Large intestine (tissue), 3 donors: ENCODE results near the gene PTHLH. TPM values are rescaled to one million over a fixed set of nuclear protein-coding genes. Genes with fewer than 3 reads are reported as not detected.

Source experiments
- DNase-seq, 2 donors: peaks; one replicate each; pipeline versions ENCODE4 v3.0.0 to v3.0.0-alpha.2; 2013
- H3K27ac ChIP-seq: one replicate; pipeline ENCODE4 v1.5.1; 2013; ENCODE audit warnings: low read length
- H3K27me3 ChIP-seq: 2 replicates; pipeline ENCODE4 v1.6.1; 2013; ENCODE audit warnings: low read length; ENCODE audit not compliant: control insufficient read depth, insufficient read depth
- H3K36me3 ChIP-seq: 2 replicates; pipeline ENCODE4 v1.6.1; 2013; ENCODE audit warnings: low read length; ENCODE audit not compliant: control insufficient read depth, insufficient read depth
- H3K4me1 ChIP-seq: one replicate; pipeline ENCODE4 v1.6.1; 2013; ENCODE audit warnings: low read length; ENCODE audit not compliant: control insufficient read depth, insufficient read depth
- H3K4me3 ChIP-seq: one replicate; pipeline ENCODE4 v1.5.1; 2013; ENCODE audit warnings: low read length
- H3K9me3 ChIP-seq: one replicate; pipeline ENCODE4 v1.6.1; 2013; ENCODE audit warnings: mild to moderate bottlenecking, low read depth, low read length, moderate library complexity; ENCODE audit not compliant: control insufficient read depth
- WGBS: methylation state at CpG from one replicate; pipeline ENCODE4 v1.1.5; 2013; ENCODE audit warnings: low lambda C conversion rate; ENCODE audit not compliant: insufficient coverage; 5-methylcytosine and 5-hydroxymethylcytosine counted together
- polyA plus RNA-seq: library from polyadenylated mRNA; unstranded; fragments of 120-200 nt; gene quantifications from one replicate; pipeline ENCODE4 v1.2.1, GENCODE V29; 2013

Gene PTHLH
- polyA plus RNA-seq, 1 donor: 0.60 TPM

DNA sequence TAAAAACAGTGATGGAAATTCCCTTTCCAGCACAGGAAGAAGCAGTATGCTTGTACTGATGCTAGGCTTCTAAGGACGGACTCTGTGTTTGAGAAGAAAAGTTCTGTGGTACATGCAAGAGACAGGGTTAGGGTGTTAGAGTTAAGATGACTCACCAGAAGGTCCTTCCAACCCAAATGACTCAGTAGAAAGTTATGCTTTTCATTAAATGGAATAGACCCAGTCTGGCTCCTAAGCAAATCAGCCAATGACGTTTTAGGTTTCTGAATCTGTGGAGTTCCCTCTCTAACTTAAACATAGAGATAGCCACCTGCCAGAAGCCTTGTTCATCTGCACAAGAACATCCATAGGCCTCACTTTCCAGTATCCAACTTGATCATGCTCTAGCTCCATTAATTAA lies 5.7 kb downstream of the PTHLH start:
- Histone ChIP-seq H3K27me3 (peaks cover 76% of the 10 kb centered on the region), H3K36me3 (no peaks in the 10 kb centered on the region), H3K9me3 (peaks cover 3% of the 10 kb centered on the region), H3K27ac (no peak overlapping the region), H3K4me3 (no peak overlapping the region), H3K4me1 (peaks cover 19% of the 10 kb centered on the region)
- no CpG with 5 or more reads among the region's 2 CpGs for WGBS
- no peak for DNase-seq

DNA sequence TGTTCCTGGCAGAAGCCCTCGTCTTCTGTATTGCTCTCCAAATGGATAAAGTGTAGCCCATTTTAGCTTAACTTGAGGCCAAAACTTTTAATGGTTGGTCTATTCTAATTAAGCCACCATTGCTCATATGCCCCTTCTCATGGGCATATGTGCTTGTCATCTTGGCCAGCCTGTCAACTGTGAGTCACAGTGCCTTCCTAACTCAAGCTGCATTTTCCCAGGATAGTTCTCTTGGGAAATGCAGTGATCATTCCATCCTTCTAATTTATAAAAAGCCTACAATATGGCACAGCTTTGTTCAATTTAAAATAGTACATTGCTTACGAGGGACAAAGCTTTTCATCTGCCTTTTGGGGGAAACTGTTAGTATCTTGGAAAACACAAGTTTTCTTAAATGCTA lies 6.6 kb downstream of the PTHLH start:
- Histone ChIP-seq H3K36me3 (no peaks in the 10 kb centered on the region), H3K4me3 (no peak overlapping the region), H3K4me1 (peaks cover 18% of the 10 kb centered on the region), H3K27ac (no peak overlapping the region), H3K27me3 (peaks cover 70% of the 10 kb centered on the region), H3K9me3 (peaks cover 3% of the 10 kb centered on the region)
- DNase-seq: no peak
- WGBS: no CpG with 5 or more reads among the region's 2 CpGs

DNA sequence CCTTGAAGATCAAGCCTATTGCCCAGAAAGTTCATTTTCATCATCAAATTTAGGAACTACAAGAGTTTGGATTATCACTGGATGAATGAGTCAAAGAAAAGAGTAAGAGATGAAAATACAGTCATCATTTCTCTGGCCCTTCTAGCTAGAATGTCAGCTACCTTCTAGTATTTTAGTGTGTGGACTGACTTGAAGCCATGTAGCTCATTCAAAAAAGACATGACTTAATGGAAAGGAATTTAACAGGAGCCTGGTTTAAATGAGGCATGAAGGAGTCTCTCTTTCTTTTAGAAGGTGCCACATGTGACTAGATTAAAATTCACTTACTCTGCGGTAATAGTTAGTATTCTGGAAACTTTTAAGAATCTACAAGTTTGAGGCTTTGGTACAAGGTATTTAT lies 7.1 kb downstream of the PTHLH start:
- Histone ChIP-seq H3K27me3 (peaks cover 65% of the 10 kb centered on the region), H3K9me3 (peaks cover 3% of the 10 kb centered on the region), H3K4me1 (peaks cover 13% of the 10 kb centered on the region), H3K4me3 (no peak overlapping the region), H3K36me3 (no peaks in the 10 kb centered on the region), H3K27ac (no peak overlapping the region)
- no peak for DNase-seq
- WGBS: no CpG with 5 or more reads among the region's 1 CpG

DNA sequence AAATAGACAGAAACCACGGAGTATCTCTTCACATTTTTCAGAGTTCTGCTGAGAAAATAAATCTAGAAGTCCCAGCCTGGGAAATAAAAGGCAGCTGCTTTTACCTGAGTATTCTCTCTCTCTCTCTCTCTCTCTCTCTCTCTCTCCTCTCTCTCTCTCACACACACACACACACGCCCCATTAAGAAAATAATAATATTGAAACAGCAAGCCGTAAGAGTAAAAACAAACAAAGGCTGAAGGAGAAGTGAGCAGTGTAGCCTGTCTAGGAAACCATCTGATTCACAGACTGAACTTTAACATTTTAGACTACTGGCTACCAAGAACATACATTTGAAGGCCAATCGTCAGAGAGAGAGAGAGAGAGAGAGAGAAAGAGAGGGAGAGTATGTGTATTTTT lies 8.4 kb downstream of the PTHLH start:
- Histone ChIP-seq H3K36me3 (no peaks in the 10 kb centered on the region), H3K4me1 (peaks cover 5% of the 10 kb centered on the region), H3K27me3 (peaks cover 59% of the 10 kb centered on the region), H3K9me3 (peaks cover 1% of the 10 kb centered on the region), H3K4me3 (no peak overlapping the region), H3K27ac (no peak overlapping the region)
- WGBS: 62% methylated on average over 3 of the region's 4 CpGs
- DNase-seq: no peak

DNA sequence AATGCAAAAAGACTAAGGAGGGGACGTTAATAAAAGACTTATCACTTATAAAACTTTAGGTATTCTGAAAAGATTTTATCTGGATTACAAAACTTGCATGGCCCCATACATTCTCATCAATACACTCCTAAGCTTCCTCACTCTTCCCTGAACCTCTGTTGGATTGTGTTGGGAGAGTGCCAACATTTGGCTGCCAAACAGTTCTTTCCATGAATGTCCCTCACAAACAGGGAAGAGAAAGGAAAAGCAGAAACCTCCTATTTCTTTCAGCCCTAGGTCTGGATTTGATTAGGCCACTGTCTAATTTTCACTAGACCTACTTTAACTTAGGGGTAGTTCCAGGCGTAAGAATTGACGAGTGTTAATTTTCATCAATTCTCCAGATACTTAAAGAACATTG lies 11.7 kb downstream of the PTHLH start:
- H3K9me3 ChIP-seq: no peaks in the 10 kb centered on the region
- H3K36me3 ChIP-seq: no peaks in the 10 kb centered on the region
- H3K27ac ChIP-seq: no peak overlapping the region
- no peak overlapping the region for H3K4me3 ChIP-seq
- no peaks in the 10 kb centered on the region for H3K4me1 ChIP-seq
- DNase-seq: no peak
- H3K27me3 ChIP-seq: peaks cover 42% of the 10 kb centered on the region
- WGBS: no CpG with 5 or more reads among the region's 3 CpGs

DNA sequence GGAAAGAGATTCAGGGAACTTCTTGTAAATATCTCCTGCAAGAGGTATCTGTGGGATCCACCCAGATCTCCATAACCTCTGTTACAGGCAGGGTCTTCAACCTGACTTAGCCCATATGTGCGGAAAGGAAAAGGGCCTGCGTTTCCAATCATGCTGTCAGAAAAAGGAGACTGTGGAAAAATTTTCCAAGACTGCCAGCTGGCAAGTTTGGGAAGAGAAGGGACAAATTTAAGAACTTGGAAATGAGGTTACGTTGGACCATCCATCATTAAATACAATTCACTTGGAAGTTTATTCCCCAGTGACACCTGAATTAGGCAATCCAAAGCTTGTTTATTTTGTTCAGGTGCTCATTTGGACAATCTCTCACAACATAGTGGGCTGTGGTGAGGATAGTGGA lies 13.9 kb downstream of the PTHLH start:
- no CpG with 5 or more reads among the region's 3 CpGs for WGBS
- Histone ChIP-seq H3K27ac (no peak overlapping the region), H3K36me3 (no peaks in the 10 kb centered on the region), H3K9me3 (no peaks in the 10 kb centered on the region), H3K27me3 (peaks cover 29% of the 10 kb centered on the region), H3K4me1 (no peaks in the 10 kb centered on the region), H3K4me3 (no peak overlapping the region)
- DNase-seq: no peak

DNA sequence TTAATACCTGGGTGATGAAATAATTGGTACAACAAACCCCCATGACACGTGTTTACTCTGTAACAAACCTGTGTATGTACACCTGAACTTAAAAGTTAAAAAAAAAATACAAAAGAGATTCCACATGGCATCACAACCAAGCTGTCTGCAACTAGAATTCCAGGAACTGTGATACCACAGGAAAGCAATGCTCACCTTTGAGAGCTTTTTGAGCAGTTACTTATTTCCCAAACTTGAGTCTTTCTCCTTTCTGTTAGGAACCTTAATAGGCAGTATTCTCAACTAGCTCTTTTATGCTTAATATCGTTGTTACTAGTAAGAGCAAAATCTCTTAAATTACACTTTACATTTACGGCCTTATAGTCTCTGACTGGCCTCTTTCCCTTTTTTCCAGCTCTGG lies 15.2 kb downstream of the PTHLH start:
- Histone ChIP-seq H3K27me3 (peaks cover 26% of the 10 kb centered on the region), H3K4me3 (no peak overlapping the region), H3K36me3 (no peaks in the 10 kb centered on the region), H3K9me3 (no peaks in the 10 kb centered on the region), H3K4me1 (no peaks in the 10 kb centered on the region), H3K27ac (no peak overlapping the region)
- no peak for DNase-seq
- WGBS: 75% methylated on average over 3 of the region's 3 CpGs

DNA sequence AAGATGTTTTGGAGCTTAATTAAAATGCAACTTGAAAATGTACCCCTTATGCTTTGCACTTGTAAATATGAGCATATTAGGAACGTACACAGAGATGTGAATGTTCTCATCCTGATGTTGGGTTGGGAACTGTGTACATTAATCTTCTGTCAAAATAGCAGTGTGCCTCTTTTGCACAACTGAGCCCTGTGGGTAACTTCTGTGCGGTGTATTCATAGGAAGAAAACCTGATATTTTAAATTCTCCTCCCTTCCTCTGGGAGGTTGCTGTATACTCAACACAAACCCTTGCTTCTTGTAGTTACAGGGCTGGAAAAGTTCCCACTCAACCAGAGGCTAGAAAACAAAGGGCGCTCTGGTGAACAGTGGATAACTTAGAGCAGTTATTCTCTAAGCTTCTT lies 18.7 kb downstream of the PTHLH start:
- Histone ChIP-seq H3K9me3 (no peaks in the 10 kb centered on the region), H3K36me3 (no peaks in the 10 kb centered on the region), H3K27me3 (peaks cover 22% of the 10 kb centered on the region), H3K27ac (no peak overlapping the region), H3K4me3 (no peak overlapping the region), H3K4me1 (no peaks in the 10 kb centered on the region)
- WGBS: no CpG with 5 or more reads among the region's 3 CpGs
- no peak for DNase-seq

DNA sequence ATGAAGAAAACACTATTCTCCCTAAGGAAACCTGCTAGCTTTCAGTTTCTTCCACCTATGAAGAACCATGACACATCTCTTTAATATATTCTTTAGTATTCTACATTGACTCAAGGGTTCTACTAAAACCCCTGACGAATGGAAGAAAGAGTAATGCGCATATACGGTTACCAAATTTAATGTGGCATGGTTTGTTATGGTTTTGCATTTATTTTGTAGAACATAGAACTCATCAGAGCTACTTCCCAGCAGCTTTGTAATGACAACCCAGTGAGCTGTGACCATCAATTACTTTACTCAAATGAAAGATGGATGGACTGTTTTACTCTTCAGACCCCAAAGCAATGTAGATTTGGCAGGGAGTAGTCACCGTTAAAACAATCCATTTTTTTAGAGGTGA lies 19.2 kb downstream of the PTHLH start:
- WGBS: 100% methylated on average over 1 of the region's 4 CpGs
- no peaks in the 10 kb centered on the region for H3K36me3 ChIP-seq
- DNase-seq: no peak
- H3K27me3 ChIP-seq: peaks cover 18% of the 10 kb centered on the region
- no peak overlapping the region for H3K27ac ChIP-seq
- no peaks in the 10 kb centered on the region for H3K9me3 ChIP-seq
- H3K4me1 ChIP-seq: no peaks in the 10 kb centered on the region
- H3K4me3 ChIP-seq: no peak overlapping the region

DNA sequence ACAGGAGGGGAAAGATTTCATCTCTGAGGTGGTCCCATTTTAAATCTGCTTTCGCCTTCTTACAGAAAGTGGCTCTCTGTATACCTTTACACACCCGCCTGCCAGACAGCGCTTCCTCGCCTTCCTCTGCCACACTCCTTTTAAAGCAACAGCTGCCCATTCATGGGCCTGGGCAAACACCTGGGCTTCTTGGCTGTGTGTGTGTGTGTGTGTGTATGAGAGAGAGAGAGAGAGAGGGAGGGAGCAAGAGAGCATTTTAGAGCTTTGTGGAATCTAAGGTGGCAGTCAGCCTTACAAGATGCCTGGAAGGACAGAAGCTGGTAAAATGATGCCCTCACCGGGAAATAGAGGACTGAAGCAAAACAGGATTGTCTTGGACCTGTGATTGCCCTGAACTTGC lies 20.0 kb downstream of the PTHLH start:
- Histone ChIP-seq H3K9me3 (no peaks in the 10 kb centered on the region), H3K4me3 (no peak overlapping the region), H3K4me1 (no peaks in the 10 kb centered on the region), H3K36me3 (no peaks in the 10 kb centered on the region), H3K27ac (no peak overlapping the region), H3K27me3 (peaks cover 19% of the 10 kb centered on the region)
- no peak for DNase-seq
- 100% methylated on average over 1 of the region's 5 CpGs for WGBS

DNA sequence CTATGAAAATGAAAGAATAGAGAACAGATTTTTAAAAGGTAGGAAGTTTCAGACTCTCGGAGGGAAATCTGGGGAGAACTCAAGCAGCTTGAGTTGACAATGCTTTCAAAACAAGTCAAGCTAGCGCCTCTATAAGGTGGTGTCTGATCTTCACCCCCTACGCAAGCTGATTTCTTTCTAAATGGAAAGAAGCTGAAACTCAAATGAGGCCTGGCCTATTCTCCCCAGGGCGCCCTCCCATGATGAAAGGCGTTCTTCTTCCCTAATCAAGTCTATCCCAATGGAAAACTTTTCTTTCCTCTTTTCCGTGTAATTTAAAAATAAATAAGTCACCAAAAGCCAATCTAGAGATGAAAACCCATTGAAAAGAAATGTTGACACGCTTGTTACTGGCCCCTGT lies 20.6 kb downstream of the PTHLH start:
- no peak for DNase-seq
- Histone ChIP-seq H3K9me3 (no peaks in the 10 kb centered on the region), H3K4me1 (no peaks in the 10 kb centered on the region), H3K36me3 (no peaks in the 10 kb centered on the region), H3K27me3 (peaks cover 19% of the 10 kb centered on the region), H3K4me3 (no peak overlapping the region), H3K27ac (no peak overlapping the region)
- 100% methylated on average over 2 of the region's 7 CpGs for WGBS
